ENCODE data around the gene TLE4. TPM values are rescaled to one million over a fixed set of nuclear protein-coding genes. Genes with fewer than 3 reads are reported as not detected.

The TLE4 gene
- total RNA-seq, 3 donors from 2014 or later (not counting 1 experiment from before 2014, with no cell fraction given) = 214 to 240 (median 220) TPM

- H3K36me3 ChIP-seq (ENCODE audit: control insufficient read depth, insufficient read depth, low read length) = peaks cover 61% of the 10 kb centered on the region
- TF ChIP-seq CTCF (IDR thresholded peaks at IDR 0.05) = no peak
Observed at GRCh38 chr9:79709743-79710674, 138.2 kb downstream of the TLE4 start.

GRCh38 chr9:79711874-79712273 lies 140.1 kb downstream of the TLE4 start:
- Mint-ChIP-seq H3K27me3 (ENCODE audit: low read depth in 2 of 2) (no peaks in the 10 kb centered on the region), H3K27ac (no peak overlapping the region), H3K4me1 (peaks cover 21 to 26% of the 10 kb centered on the region in 2 donors), H3K9me3 (no peaks in the 10 kb centered on the region), H3K36me3 (peaks cover 5% of the 10 kb centered on the region), H3K4me3 (no peak overlapping the region)
- Histone ChIP-seq H3K9me3 (ENCODE audit: control insufficient read depth, insufficient read depth, low read length) (no peaks in the 10 kb centered on the region), H3K36me3 (ENCODE audit: control insufficient read depth, insufficient read depth, low read length) (peaks cover 74% of the 10 kb centered on the region), H3K4me1 (ENCODE audit: control insufficient read depth, insufficient read depth, low read length) (peaks cover 3% of the 10 kb centered on the region), H3K4me3 (ENCODE audit: low read length) (no peak overlapping the region), H3K27me3 (ENCODE audit: control insufficient read depth, insufficient read depth, low read length) (no peaks in the 10 kb centered on the region), H3K27ac (ENCODE audit: low read length) (no peak overlapping the region)
- DNase-seq (no peak), ATAC-seq (no peak)
- TF ChIP-seq CTCF (IDR thresholded peaks at IDR 0.05) = no peak
- intact Hi-C loops (cut with micrococcal nuclease) = no loop called here

More at GRCh38 chr9:79709743-79710674, 138.2 kb downstream of the TLE4 start:
- peaks cover 15% of the 10 kb centered on the region for H3K36me3 Mint-ChIP-seq
- H3K27me3 Mint-ChIP-seq (ENCODE audit: low read depth in 2 of 2) = no peaks in the 10 kb centered on the region
- Histone ChIP-seq H3K4me1 (ENCODE audit: control insufficient read depth, insufficient read depth, low read length) (peaks cover 11% of the 10 kb centered on the region), H3K4me3 (ENCODE audit: low read length) (no peak overlapping the region), H3K27me3 (ENCODE audit: control insufficient read depth, insufficient read depth, low read length) (no peaks in the 10 kb centered on the region), H3K9me3 (ENCODE audit: control insufficient read depth, insufficient read depth, low read length) (no peaks in the 10 kb centered on the region), H3K27ac (ENCODE audit: low read length) (no peak overlapping the region)
- intact Hi-C loops (cut with micrococcal nuclease) = no loop called here
- no peaks in the 10 kb centered on the region for H3K9me3 Mint-ChIP-seq
- H3K27ac Mint-ChIP-seq = no peak overlapping the region
- DNase-seq (no peak), ATAC-seq (no peak)
- 95% methylated on average over 7 of the region's 7 CpGs for WGBS (ENCODE audit: insufficient coverage)
- peaks cover 37 to 44% of the 10 kb centered on the region in 2 donors for H3K4me1 Mint-ChIP-seq
- no peak overlapping the region for H3K4me3 Mint-ChIP-seq

- H3K4me3 Mint-ChIP-seq = no peak overlapping the region
- H3K4me1 Mint-ChIP-seq = peaks cover 0 to 7% of the 10 kb centered on the region in 2 donors
- DNase-seq (no peak), ATAC-seq (no peak)
- Histone ChIP-seq H3K27ac (ENCODE audit: low read length) (no peak overlapping the region), H3K4me3 (ENCODE audit: low read length) (no peak overlapping the region), H3K27me3 (ENCODE audit: control insufficient read depth, insufficient read depth, low read length) (no peaks in the 10 kb centered on the region), H3K4me1 (ENCODE audit: control insufficient read depth, insufficient read depth, low read length) (no peaks in the 10 kb centered on the region), H3K9me3 (ENCODE audit: control insufficient read depth, insufficient read depth, low read length) (no peaks in the 10 kb centered on the region), H3K36me3 (ENCODE audit: control insufficient read depth, insufficient read depth, low read length) (peaks cover 89% of the 10 kb centered on the region)
- no peaks in the 10 kb centered on the region for H3K9me3 Mint-ChIP-seq
- TF ChIP-seq CTCF (IDR thresholded peaks at IDR 0.05) = no peak
- H3K27me3 Mint-ChIP-seq (ENCODE audit: low read depth in 2 of 2) = no peaks in the 10 kb centered on the region
- no peak overlapping the region for H3K27ac Mint-ChIP-seq
- 89% methylated on average over 2 of the region's 2 CpGs for WGBS (ENCODE audit: insufficient coverage)
- intact Hi-C loops (cut with micrococcal nuclease) = no loop called here
- peaks cover 30% of the 10 kb centered on the region for H3K36me3 Mint-ChIP-seq
Observed at GRCh38 chr9:79719021-79719420, 147.3 kb downstream of the TLE4 start.

Measured in natural killer cell (primary cell).